GM19455 (cell line): ENCODE results near the gene GALR2.

Experiments
- ATAC-seq: cut with Tn5 transposase; IDR thresholded peaks from one replicate; pipeline ENCODE4 v1.9.1; 2021; ENCODE audit not compliant: unreplicated experiment

GALR2 gene

GRCh38 chr17:76092526-76093413, 18.2 kb downstream of the GALR2 start:
- ATAC-seq, result no peak

DNA sequence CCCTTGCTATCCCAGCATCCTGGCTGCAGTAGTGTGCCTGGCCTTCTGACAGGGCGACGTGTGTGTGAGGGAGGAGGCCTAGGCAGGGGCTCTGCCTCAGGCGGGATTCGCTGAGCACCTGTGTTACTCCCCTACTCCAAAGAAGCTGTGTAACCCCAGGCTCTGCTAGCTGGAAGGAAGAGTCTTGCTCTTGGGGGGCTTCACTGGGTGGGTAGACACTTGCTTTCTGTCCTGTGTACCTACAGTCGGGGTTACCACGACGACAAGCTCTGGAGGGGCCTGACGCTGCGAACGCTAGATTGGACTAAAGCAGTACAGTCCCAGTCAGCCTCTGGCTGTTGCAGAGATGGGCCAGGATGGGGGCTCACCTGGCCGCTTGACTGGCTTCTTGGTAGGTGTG, 19.5 kb downstream of the GALR2 start:
- no peak for ATAC-seq

- no peak for ATAC-seq
Observed at GRCh38 chr17:76095943-76096342, 21.4 kb downstream of the GALR2 start.

DNA sequence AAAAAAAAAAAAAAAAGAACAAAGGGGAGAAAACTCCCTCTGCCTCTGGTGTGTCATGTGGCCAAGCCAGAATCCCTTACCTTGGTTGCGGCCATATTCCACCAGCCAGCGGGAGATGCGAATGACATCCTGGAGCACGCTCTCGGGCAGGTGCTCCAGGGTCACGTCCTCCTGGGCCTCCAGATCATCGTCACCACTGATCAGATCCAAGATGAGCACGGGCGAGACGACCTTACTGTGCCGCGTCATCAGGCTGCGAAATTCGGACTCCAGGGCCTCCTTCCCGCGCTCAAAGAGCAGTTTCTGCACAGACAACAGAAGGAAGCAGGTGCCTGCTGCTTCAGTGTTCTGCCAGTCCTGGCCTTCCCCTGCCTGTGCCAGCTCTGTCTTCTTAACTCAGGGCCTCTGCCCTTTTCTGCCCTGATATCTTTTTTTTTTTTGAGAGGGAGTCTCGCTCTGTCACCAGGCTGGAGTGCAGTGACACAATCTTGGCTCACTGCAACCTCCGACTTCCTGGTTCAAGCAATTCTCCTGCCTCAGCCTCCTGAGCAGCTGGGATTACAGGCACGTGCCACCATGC, 23.2 kb downstream of the GALR2 start:
- no peak for ATAC-seq

- ATAC-seq, result no peak
Observed at GRCh38 chr17:76102944-76103273, 28.3 kb downstream of the GALR2 start.

DNA sequence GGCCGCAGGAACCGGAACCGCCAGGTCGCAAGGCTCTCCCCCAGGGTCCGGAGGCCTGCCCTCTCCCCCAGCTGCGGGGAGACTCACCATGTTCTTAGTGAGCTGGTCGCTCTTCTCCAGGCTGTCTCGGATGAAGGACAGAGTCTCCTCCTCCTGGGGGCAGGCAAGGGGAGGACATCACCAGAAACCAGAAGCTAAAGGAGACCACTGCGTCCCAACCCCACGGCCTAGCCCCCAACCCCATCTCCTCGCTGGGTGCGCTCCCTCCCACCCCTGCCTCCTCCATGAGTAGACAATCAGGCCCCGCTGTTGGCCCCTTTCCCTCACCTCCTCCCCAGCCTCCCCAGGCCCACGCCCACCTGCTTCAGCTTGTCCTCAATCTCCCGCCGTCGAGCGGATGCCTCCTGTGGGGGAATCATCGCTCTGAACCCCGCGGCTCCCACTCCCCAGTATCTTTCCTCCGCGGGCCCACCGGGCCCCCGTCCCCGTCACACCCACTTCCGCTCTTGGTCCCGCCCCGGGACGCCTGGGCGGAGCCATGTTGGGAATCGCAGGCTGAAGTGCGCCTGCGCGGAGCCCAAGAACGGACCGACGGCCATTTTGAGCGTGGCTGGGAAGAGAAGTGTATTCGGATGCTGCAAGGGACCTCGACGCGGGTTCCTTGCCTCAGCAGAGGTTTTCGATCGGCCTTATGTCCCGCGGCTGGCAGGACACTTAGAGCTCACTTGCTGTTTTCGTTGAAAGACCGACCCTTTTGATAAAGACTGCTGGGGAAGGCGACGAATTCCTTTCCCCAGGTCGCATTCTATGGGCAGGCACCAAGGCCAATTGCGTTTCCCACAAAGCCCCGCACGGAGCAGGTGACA, 28.9 kb downstream of the GALR2 start, which contains the start of gene EXOC7:
EXOC7 (minus strand) TSS at position 514 of the 866 bp plus-strand sequence; CDS start at position 419, 95 bp downstream.
- ATAC-seq, result no peak

DNA sequence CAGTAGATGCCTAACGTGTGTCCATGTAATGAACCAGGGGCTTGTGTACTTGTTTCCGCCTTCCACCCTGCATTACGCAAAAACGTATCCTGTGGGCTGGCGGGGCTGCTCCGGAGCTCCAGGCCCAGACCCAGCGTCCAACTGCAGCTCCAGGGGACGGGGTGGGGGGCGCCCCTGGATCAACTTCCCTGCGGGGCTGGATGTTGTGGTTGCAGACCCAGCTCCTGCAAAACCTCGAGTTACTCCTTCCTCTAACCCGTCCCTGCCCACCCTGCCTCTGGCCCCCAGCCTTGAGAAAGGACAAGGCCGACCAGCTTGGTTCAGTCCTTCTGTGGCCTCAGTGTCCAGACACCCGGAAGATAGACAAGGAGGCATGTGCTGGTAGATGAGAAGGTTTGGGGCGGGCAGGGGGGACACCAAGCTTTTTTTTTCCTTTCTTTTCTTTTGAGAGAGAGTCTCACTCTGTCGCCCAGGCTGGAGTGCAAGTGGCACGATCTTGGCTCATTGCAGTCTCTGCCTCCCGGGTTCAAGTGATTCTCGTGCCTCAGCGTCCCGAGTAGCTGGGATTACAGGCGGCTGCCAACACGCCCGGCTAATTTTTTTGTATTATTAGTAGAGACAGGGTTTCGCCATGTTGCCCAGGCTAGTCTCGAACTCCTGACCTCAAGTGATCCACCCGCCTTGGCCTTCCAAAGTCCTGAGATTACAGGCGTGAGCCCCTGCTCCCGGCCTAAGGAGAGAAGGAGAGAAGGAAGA, 29.7 kb downstream of the GALR2 start:
- no peak for ATAC-seq

DNA sequence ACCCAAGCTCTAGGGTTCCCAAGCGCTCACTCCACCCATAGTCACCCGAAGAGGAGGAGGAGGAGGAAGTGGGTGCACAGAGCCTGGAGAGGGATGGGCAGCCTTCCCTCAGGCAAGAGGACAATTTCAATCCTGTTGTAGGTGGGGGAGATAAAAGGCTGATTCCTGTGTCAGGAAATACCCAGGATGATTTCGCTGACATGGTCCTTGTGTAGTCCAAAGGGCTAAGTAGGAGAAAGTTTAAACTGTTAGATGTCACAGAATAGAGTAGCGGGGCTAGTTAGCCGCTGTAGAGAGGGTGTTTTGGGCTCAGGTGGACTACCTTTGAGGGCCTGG, 30.3 kb downstream of the GALR2 start:
- ATAC-seq, result no peak

DNA sequence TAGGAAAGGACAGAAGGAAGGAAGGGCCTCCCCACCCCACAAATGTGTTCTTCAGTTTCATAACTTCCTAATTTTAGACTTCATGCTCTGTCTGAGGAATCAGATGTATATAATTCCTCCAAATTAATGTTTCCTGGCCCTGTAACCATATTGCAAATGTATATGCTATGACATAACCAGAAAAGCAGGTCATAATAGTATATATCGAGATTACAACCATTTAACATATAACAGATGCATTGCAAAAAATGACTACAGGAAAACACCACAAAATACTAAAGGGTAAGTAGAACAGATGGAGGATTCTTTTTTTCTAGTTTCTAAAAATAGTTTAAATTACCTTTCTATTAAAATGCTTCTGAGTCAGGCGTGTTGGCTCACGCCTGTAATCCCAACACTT, 32.1 kb downstream of the GALR2 start:
- ATAC-seq, result no peak

DNA sequence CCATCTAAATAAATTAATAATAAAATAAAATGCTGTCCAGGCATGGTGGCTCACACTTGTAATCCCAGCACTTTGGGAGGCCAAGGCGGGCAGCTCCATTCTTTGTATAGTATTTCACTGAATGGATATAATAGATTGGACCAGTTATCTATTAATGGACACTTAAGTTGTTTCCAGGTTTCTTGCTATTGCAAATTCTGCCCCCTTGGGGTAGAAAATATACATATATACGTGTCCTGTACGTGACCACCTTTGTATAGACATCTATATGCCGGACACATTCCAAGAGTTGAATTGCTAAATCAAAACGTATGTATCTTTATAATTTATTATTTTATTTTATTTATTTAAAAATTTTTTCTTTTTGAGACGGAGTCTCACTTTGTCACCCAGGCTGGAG, 32.9 kb downstream of the GALR2 start:
- ATAC-seq, result no peak

GRCh38 chr17:76111956-76112355, 37.4 kb downstream of the GALR2 start:
- ATAC-seq, result no peak

GRCh38 chr17:76115138-76115754, 40.7 kb downstream of the GALR2 start:
- ATAC-seq, result no peak

DNA sequence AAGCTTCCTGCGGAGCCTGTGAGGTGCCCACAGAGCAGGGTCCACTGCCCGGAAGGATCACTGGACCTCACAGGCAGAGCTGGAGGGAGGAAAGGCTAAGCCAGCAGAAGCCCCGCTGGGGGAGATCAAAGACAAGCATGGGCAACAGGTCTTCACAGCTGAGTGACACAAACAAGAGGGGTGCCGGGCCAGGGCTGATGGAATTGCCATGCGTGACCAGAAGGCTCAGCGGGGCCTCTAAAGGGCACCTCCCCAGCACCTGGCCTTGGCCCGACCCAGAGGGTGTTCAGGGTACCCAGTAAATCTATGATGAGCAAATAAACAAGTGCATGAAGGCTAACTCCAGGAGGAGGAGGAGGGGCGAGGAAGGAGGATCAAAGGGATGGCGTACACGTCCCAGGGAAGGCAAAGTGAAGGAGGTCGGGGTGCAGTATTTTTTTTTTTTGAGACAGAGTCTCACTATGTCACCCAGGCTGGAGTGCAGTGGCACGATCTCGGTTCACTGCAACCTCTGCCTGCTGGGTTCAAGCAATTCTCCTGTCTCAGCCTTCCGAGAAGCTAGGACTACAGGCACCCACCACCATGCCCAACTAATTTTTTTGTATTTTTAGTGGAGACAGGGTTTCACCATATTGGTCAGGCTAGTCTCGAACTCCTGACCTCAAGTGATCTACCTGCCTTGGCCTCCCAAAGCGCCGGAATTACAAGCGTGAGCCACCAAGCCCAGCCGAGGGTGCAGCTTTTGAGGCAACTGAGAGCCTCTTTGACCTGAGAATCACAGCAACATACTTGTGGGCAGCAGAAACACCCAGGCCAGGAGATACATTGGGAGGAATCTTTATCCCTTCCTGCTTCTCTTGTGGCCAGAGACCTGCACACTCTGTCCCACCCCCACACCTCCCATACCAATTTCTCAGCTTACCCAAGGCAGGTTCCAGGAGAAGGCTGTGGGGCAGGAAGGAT, 45.1 kb downstream of the GALR2 start:
- no peak for ATAC-seq

DNA sequence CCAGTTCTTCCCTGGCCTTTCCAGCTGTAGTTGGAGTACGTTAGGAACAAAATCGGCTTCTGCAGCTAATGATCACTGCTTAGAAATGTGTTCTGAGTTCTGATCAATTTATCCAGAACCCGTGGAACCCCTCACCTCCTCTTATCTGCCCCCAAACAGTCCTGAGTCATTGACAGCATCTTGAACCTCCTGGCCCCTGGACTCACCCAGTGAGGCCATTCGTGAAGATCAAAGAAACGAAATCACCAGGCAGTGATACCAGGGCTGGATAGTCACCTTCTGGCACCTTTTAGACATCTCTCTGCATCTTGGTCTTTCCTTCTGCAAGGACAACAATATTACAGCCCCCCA, 46.1 kb downstream of the GALR2 start:
- ATAC-seq, result no peak

GRCh38 chr17:76121932-76122430, 47.4 kb downstream of the GALR2 start:
- no peak for ATAC-seq

DNA sequence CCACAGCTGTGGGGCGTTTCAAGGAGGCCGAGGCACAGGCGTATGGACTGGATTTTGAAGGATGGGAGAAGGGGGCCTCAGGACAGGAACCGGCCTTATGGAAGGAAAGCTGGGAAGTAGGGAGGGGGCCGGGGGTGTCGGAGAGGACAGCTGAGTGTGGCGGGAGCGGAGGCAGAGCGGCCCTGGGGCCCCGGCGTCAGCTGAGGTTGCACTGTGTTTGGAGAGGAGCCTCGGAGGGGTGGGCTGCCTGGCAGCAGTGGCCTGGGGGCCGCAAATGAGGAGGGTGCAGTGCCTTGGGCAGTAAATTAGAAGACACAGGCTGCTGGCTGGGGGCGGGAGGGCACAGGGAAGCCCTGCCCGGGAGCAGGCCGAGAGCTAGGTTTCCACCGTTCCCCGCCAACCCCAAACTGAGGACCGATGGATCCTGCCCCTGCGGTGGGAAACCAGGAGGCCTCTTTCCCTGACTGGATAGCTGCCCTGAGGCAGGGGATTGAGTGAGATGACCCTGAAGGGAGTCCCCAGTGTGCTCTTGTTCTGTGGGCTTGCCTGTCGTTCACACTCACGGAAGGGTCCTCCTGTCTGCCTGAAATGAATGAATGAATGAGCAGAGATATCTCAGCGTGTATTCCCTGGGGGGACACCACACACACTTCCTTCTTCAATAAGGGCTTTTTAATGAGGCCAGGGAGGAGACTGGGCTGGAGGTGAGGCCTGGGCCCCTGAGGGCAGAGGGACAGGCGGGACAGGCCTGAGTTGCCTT, 48.0 kb downstream of the GALR2 start:
- ATAC-seq, result no peak

GRCh38 chr17:76123191-76123499, 48.6 kb downstream of the GALR2 start:
- ATAC-seq, result no peak

- ATAC-seq, result no peak
Observed at GRCh38 chr17:76123749-76124581, 49.4 kb downstream of the GALR2 start.
